Measurements from ENCODE around the gene NACA. TPM values are rescaled to one million over a fixed set of nuclear protein-coding genes. Genes with fewer than 3 reads are reported as not detected.

Gene NACA
- total and polyA plus RNA-seq, 2 experiments from 2014 or later, result 672 to 762 TPM

- Histone ChIP-seq H3K79me2 (ENCODE audit: insufficient read depth) (peaks cover 100% of the 10 kb centered on the region), H3K9me2 (ENCODE audit: insufficient read depth) (no peaks in the 10 kb centered on the region), H3K36me3 (ENCODE audit: low read depth) (peaks cover 43% of the 10 kb centered on the region), H3K27ac (no peak overlapping the region), H3K4me2 (ENCODE audit: unreplicated experiment) (no peak overlapping the region), H3K4me1 (ENCODE audit: insufficient read depth) (no peaks in the 10 kb centered on the region), H3K9ac (no peak overlapping the region), H3K27me3 (replicated peaks; ENCODE audit: insufficient read depth) (no peaks in the 10 kb centered on the region), H3K4me3 (no peak overlapping the region), H3F3A (ENCODE audit: insufficient read depth) (peaks cover 4% of the 10 kb centered on the region; the same call in 1 of the 2 replicates), H3K9me3 (ENCODE audit: low read depth) (no peaks in the 10 kb centered on the region), H4K20me1 (ENCODE audit: insufficient read depth) (0 out of 2 replicates have a peak, but pooled peaks cover 9% of the 10 kb centered on the region), H2AFZ (no peak overlapping the region)
- WGBS, 2 experiments (ENCODE audit: low coverage in 1 of 2, low lambda C conversion rate in 2 of 2, missing lambda C conversion rate in 2 of 2), result 98 to 100% methylated on average over 2 of the region's 2 CpGs
- in situ Hi-C loops (cut with MboI), result no loop called here
- DNase-seq, result no peak
- TF ChIP-seq EZH2 (IDR thresholded peaks at IDR 0.05; ENCODE audit: insufficient read depth, poor library complexity, severe bottlenecking) (no peak), EZH2phosphoT487 (IDR thresholded peaks at IDR 0.05; ENCODE audit: insufficient read depth, low read depth) (no peak)
Measured at GRCh38 chr12:56671608-56672007, 53.5 kb downstream of the NACA start.

- Histone ChIP-seq H2AFZ (no peak overlapping the region), H3F3A (ENCODE audit: insufficient read depth) (peaks cover 4% of the 10 kb centered on the region; the same call in 1 of the 2 replicates), H3K27ac (no peak overlapping the region), H3K9me3 (ENCODE audit: low read depth) (no peaks in the 10 kb centered on the region), H3K79me2 (ENCODE audit: insufficient read depth) (peaks cover 100% of the 10 kb centered on the region), H3K9ac (no peak overlapping the region), H3K4me1 (ENCODE audit: insufficient read depth) (no peaks in the 10 kb centered on the region), H4K20me1 (ENCODE audit: insufficient read depth) (0 out of 2 replicates have a peak, but pooled peaks cover 9% of the 10 kb centered on the region), H3K4me2 (ENCODE audit: unreplicated experiment) (no peak overlapping the region), H3K27me3 (replicated peaks; ENCODE audit: insufficient read depth) (no peaks in the 10 kb centered on the region), H3K36me3 (ENCODE audit: low read depth) (peaks cover 51% of the 10 kb centered on the region), H3K9me2 (ENCODE audit: insufficient read depth) (no peaks in the 10 kb centered on the region), H3K4me3 (no peak overlapping the region)
- DNase-seq, result no peak
- in situ Hi-C loops (cut with MboI), result no loop called here
- WGBS, 2 experiments (ENCODE audit: low coverage in 1 of 2, low lambda C conversion rate in 2 of 2, missing lambda C conversion rate in 2 of 2), result 91 to 93% methylated on average over 4 of the region's 4 CpGs
- TF ChIP-seq EZH2phosphoT487 (IDR thresholded peaks at IDR 0.05; ENCODE audit: insufficient read depth, low read depth), result no peak
- no peak for TF ChIP-seq EZH2 (IDR thresholded peaks at IDR 0.05; ENCODE audit: insufficient read depth, poor library complexity, severe bottlenecking)
Measured at GRCh38 chr12:56670836-56671235, 54.3 kb downstream of the NACA start.

GRCh38 chr12:56668197-56668457, 57.0 kb downstream of the NACA start:
- Histone ChIP-seq H4K20me1 (ENCODE audit: insufficient read depth) (0 out of 2 replicates have a peak, but pooled peaks cover 4% of the 10 kb centered on the region), H3K36me3 (ENCODE audit: low read depth) (peaks cover 75% of the 10 kb centered on the region), H3K9me2 (ENCODE audit: insufficient read depth) (no peaks in the 10 kb centered on the region), H3K4me2 (ENCODE audit: unreplicated experiment) (no peak overlapping the region), H3K79me2 (ENCODE audit: insufficient read depth) (peaks cover 98% of the 10 kb centered on the region), H3F3A (ENCODE audit: insufficient read depth) (peaks cover 10% of the 10 kb centered on the region), H3K9me3 (ENCODE audit: low read depth) (no peaks in the 10 kb centered on the region), H3K27me3 (replicated peaks; ENCODE audit: insufficient read depth) (no peaks in the 10 kb centered on the region), H3K4me1 (ENCODE audit: insufficient read depth) (no peaks in the 10 kb centered on the region), H3K4me3 (no peak overlapping the region), H3K27ac (no peak overlapping the region), H3K9ac (no peak overlapping the region), H2AFZ (no peak overlapping the region)
- no peak for DNase-seq
- in situ Hi-C loops (cut with MboI), result no loop called here
- WGBS, 2 experiments (ENCODE audit: low coverage in 1 of 2, low lambda C conversion rate in 2 of 2, missing lambda C conversion rate in 2 of 2), result 96 to 97% methylated on average over 2 of the region's 2 CpGs
- no peak for TF ChIP-seq EZH2phosphoT487 (IDR thresholded peaks at IDR 0.05; ENCODE audit: insufficient read depth, low read depth)
- TF ChIP-seq EZH2 (IDR thresholded peaks at IDR 0.05; ENCODE audit: insufficient read depth, poor library complexity, severe bottlenecking), result no peak

Small RNA genes within 50 kb of the gene (small RNA-seq; reads per million reads assigned to genes)
- not detected for gene RN7SL809P (ENCODE audit: low read depth, low replicate concordance)

Other genes with a start within 250 kb of the NACA start
- not detected in 2 replicates for gene GLS2, start 237.1 kb downstream of the NACA start, total RNA-seq (2014; rRNA removed; shearing (Covaris generic))
- 0.20 TPM in 1 of 2 replicates, not detected in the other for gene GLS2, start 237.1 kb downstream of the NACA start, polyA plus RNA-seq (2016; fragmentation: Nextera tagmentation; extraction: Ambion mirVana)
- gene RBMS2, start 203.5 kb downstream of the NACA start, total RNA-seq (2014; rRNA removed; shearing (Covaris generic)), result 23.8 and 28.7 TPM in 2 replicates
- gene RBMS2, start 203.5 kb downstream of the NACA start, polyA plus RNA-seq (2016; fragmentation: Nextera tagmentation; extraction: Ambion mirVana), result 20.9 and 28.7 TPM in 2 replicates
- gene BAZ2A, start 95.0 kb downstream of the NACA start, total RNA-seq (2014; rRNA removed; shearing (Covaris generic)), result 13.0 and 24.7 TPM in 2 replicates
- 19.0 and 23.2 TPM in 2 replicates for gene BAZ2A, start 95.0 kb downstream of the NACA start, polyA plus RNA-seq (2016; fragmentation: Nextera tagmentation; extraction: Ambion mirVana)
- 456 and 505 TPM in 2 replicates for gene ATP5F1B, start 79.3 kb downstream of the NACA start, total RNA-seq (2014; rRNA removed; shearing (Covaris generic))
- gene ATP5F1B, start 79.3 kb downstream of the NACA start, polyA plus RNA-seq (2016; fragmentation: Nextera tagmentation; extraction: Ambion mirVana), result 826 and 857 TPM in 2 replicates
- gene PTGES3, start 37.0 kb downstream of the NACA start, total RNA-seq (2014; rRNA removed; shearing (Covaris generic)), result 79.9 and 89.2 TPM in 2 replicates
- gene PTGES3, start 37.0 kb downstream of the NACA start, polyA plus RNA-seq (2016; fragmentation: Nextera tagmentation; extraction: Ambion mirVana), result 237 and 245 TPM in 2 replicates
- 6.1 and 7.6 TPM in 2 replicates for gene PRIM1, start 27.0 kb upstream of the NACA start, total RNA-seq (2014; rRNA removed; shearing (Covaris generic))
- gene PRIM1, start 27.0 kb upstream of the NACA start, polyA plus RNA-seq (2016; fragmentation: Nextera tagmentation; extraction: Ambion mirVana), result 5.3 and 8.7 TPM in 2 replicates
- 0.22 and 4.3 TPM in 2 replicates for gene HSD17B6, start 38.0 kb upstream of the NACA start, total RNA-seq (2014; rRNA removed; shearing (Covaris generic))
- 0.51 and 0.94 TPM in 2 replicates for gene HSD17B6, start 38.0 kb upstream of the NACA start, polyA plus RNA-seq (2016; fragmentation: Nextera tagmentation; extraction: Ambion mirVana)
- gene SDR9C7, start 209.1 kb upstream of the NACA start, total RNA-seq (2014; rRNA removed; shearing (Covaris generic)), result not detected in 2 replicates
- gene SDR9C7, start 209.1 kb upstream of the NACA start, polyA plus RNA-seq (2016; fragmentation: Nextera tagmentation; extraction: Ambion mirVana), result not detected in 2 replicates
- not detected in 2 replicates for gene RDH16, start 232.3 kb upstream of the NACA start, total RNA-seq (2014; rRNA removed; shearing (Covaris generic))
- gene RDH16, start 232.3 kb upstream of the NACA start, polyA plus RNA-seq (2016; fragmentation: Nextera tagmentation; extraction: Ambion mirVana), result not detected in 2 replicates

All from GM23248 (cell line).